Measurements from ENCODE around the gene LANCL3. TPM values are rescaled to one million over a fixed set of nuclear protein-coding genes. Genes with fewer than 3 reads are reported as not detected.

LANCL3 gene
- polyA plus RNA-seq, 3 donors: 0.01 to 0.12 TPM; not detected in 1

- H3K36me3 Mint-ChIP-seq: no peaks in the 10 kb centered on the region
- H3K27me3 Mint-ChIP-seq (ENCODE audit: low read depth in 3 of 3): no peaks in the 10 kb centered on the region
- no peaks in the 10 kb centered on the region for H3K9me3 ChIP-seq (replicated peaks in 1 of 2; ENCODE audit: control insufficient read depth in 1 of 2, insufficient read depth in 1 of 2, low read length in 2 of 2)
- no peak overlapping the region for H3K27ac ChIP-seq (ENCODE audit: low read depth in 1 of 2, low read length in 2 of 2)
- H2AFZ ChIP-seq (ENCODE audit: insufficient read depth, low read depth, low read length, poor library complexity, severe bottlenecking): no peak overlapping the region
- H3K27me3 ChIP-seq (ENCODE audit: control insufficient read depth in 2 of 2, insufficient read depth in 2 of 2, low read length in 2 of 2): no peaks in the 10 kb centered on the region
- no peak for TF ChIP-seq CTCF (IDR thresholded peaks at IDR 0.05)
- intact Hi-C loops (cut with micrococcal nuclease): no loop called here
- H3K27ac Mint-ChIP-seq: no peak overlapping the region
- no peak overlapping the region for H3K4me3 Mint-ChIP-seq
- peaks cover 0 to 5% (median 0%) of the 10 kb centered on the region in 7 donors for H3K9me3 Mint-ChIP-seq
- H3K79me2 ChIP-seq (ENCODE audit: insufficient read depth, low read length): no peaks in the 10 kb centered on the region
- no peak overlapping the region for H3K4me3 ChIP-seq (replicated peaks in 1 of 3; ENCODE audit: low read depth in 2 of 3, low read length in 3 of 3)
- no peaks in the 10 kb centered on the region for H3K4me1 Mint-ChIP-seq
- no peaks in the 10 kb centered on the region for H3K4me1 ChIP-seq (ENCODE audit: control insufficient read depth in 1 of 2, insufficient read depth in 2 of 2, low read length in 2 of 2)
- H3K9ac ChIP-seq (ENCODE audit: insufficient read depth, low read length, poor library complexity, severe bottlenecking): no peak overlapping the region
- no peak overlapping the region for H3K4me2 ChIP-seq (replicated peaks; ENCODE audit: extremely low read depth, low read length, poor library complexity, severe bottlenecking)
- H3K36me3 ChIP-seq (replicated peaks in 1 of 2; ENCODE audit: control insufficient read depth in 1 of 2, insufficient read depth in 2 of 2, low read length in 2 of 2): no peaks in the 10 kb centered on the region
- no peak for DNase-seq
- H4K20me1 ChIP-seq (ENCODE audit: insufficient read depth, low read length): no peaks in the 10 kb centered on the region
- no CpG with 5 or more reads among the region's 1 CpG for WGBS (ENCODE audit: insufficient coverage)
Observed at GRCh38 chrX:37653397-37654085, 82.1 kb downstream of the LANCL3 start.

GRCh38 chrX:37658343-37659030 is 87.0 kb downstream of the LANCL3 start:
- intact Hi-C loops (cut with micrococcal nuclease): no loop called here
- Mint-ChIP-seq H3K36me3 (no peaks in the 10 kb centered on the region), H3K27ac (no peak overlapping the region), H3K9me3 (peaks cover 0 to 4% (median 0%) of the 10 kb centered on the region in 7 donors), H3K27me3 (ENCODE audit: low read depth in 3 of 3) (peaks cover 0 to 2% (median 0%) of the 10 kb centered on the region in 3 donors), H3K4me1 (peaks cover 3% of the 10 kb centered on the region), H3K4me3 (no peak overlapping the region)
- Histone ChIP-seq H3K79me2 (ENCODE audit: insufficient read depth, low read length) (no peaks in the 10 kb centered on the region), H3K4me3 (replicated peaks in 1 of 3; ENCODE audit: low read depth in 2 of 3, low read length in 3 of 3) (no peak overlapping the region), H3K9ac (ENCODE audit: insufficient read depth, low read length, poor library complexity, severe bottlenecking) (no peak overlapping the region), H3K4me1 (ENCODE audit: control insufficient read depth in 1 of 2, insufficient read depth in 2 of 2, low read length in 2 of 2) (no peaks in the 10 kb centered on the region), H3K27me3 (ENCODE audit: control insufficient read depth in 2 of 2, insufficient read depth in 2 of 2, low read length in 2 of 2) (no peaks in the 10 kb centered on the region), H4K20me1 (ENCODE audit: insufficient read depth, low read length) (no peaks in the 10 kb centered on the region), H3K27ac (ENCODE audit: low read depth in 1 of 2, low read length in 2 of 2) (no peak overlapping the region), H3K4me2 (replicated peaks; ENCODE audit: extremely low read depth, low read length, poor library complexity, severe bottlenecking) (no peak overlapping the region), H3K36me3 (replicated peaks in 1 of 2; ENCODE audit: control insufficient read depth in 1 of 2, insufficient read depth in 2 of 2, low read length in 2 of 2) (no peaks in the 10 kb centered on the region), H2AFZ (ENCODE audit: insufficient read depth, low read depth, low read length, poor library complexity, severe bottlenecking) (no peak overlapping the region), H3K9me3 (replicated peaks in 1 of 2; ENCODE audit: control insufficient read depth in 1 of 2, insufficient read depth in 1 of 2, low read length in 2 of 2) (no peaks in the 10 kb centered on the region)
- no CpG with 5 or more reads among the region's 4 CpGs for WGBS (ENCODE audit: insufficient coverage)
- no peak for TF ChIP-seq CTCF (IDR thresholded peaks at IDR 0.05)
- no peak for DNase-seq
